Ascending aorta (tissue), 2 donors: ENCODE results near the gene MRPL10. TPM values are rescaled to one million over a fixed set of nuclear protein-coding genes. Genes with fewer than 3 reads are reported as not detected.

Experiments used
- DNase-seq, 2 donors: peaks; one replicate each; pipeline ENCODE4 v3.0.0-alpha.2; 2019; ENCODE audit warnings: low spot score in 2 of 2
- H3K27ac ChIP-seq, 2 donors: fragments of 200-600 bp; sonication (generic); one replicate each; pipeline ENCODE4 v1.5.1; 2016 to 2017; ENCODE audit warnings: mild to moderate bottlenecking in 1 of 2
- H3K27me3 ChIP-seq: fragments of 200-600 bp; sonication (generic); one replicate; pipeline ENCODE4 v1.5.1; 2017
- H3K36me3 ChIP-seq, 2 donors: fragments of 200-600 bp; sonication (generic); one replicate each; pipeline ENCODE4 v1.5.1; 2016
- H3K4me1 ChIP-seq, 2 donors: fragments of 200-600 bp; sonication (generic); one replicate each; pipeline ENCODE4 v1.5.1; 2016 to 2017; ENCODE audit warnings: mild to moderate bottlenecking in 1 of 2
- H3K4me3 ChIP-seq, 2 donors: fragments of 200-600 bp; sonication (generic); one replicate each; pipeline ENCODE4 v1.5.1; 2016 to 2017; ENCODE audit warnings: mild to moderate bottlenecking in 1 of 2
- H3K9me3 ChIP-seq, 2 donors: fragments of 200-600 bp; sonication (generic); one replicate each; pipeline ENCODE4 v1.5.1; 2016
- intact Hi-C: fragments of 100-400 bp; cut with DNase I; formaldehyde crosslinking; loops from one replicate; pipeline ENCODE4 v1.15.1; 2023
- total RNA-seq: library from RNA; depleted of rRNA; stranded (reverse); fragments of >200 nt; gene quantifications from one replicate; pipeline ENCODE4 v1.1.0, GENCODE V29; 2016
- TF ChIP-seq, protein P1 (sequence below), 3 experiments: fragments of 200-600 bp in 2 of 3; fragments of 450-650 bp in 1 of 3; sonication (generic) in 2 of 3; IDR thresholded peaks; one replicate each; pipeline ENCODE4 v1.5.1; 2016 to 2019; ENCODE audit warnings: antibody characterized with exemption in 3 of 3, mild to moderate bottlenecking in 1 of 3, moderate library complexity in 1 of 3

MRPL10 gene
- total RNA-seq, 1 donor from 2014 or later, result 13.7 TPM

- intact Hi-C loops, result no loop called here
- no peak for DNase-seq
- Histone ChIP-seq H3K27ac (no peak overlapping the region), H3K36me3 (peaks cover 44 to 59% of the 10 kb centered on the region in 2 donors), H3K27me3 (no peaks in the 10 kb centered on the region), H3K4me1 (peaks cover 5 to 12% of the 10 kb centered on the region in 2 donors), H3K9me3 (no peaks in the 10 kb centered on the region), H3K4me3 (no peak overlapping the region)
- TF ChIP-seq, protein P1, sequence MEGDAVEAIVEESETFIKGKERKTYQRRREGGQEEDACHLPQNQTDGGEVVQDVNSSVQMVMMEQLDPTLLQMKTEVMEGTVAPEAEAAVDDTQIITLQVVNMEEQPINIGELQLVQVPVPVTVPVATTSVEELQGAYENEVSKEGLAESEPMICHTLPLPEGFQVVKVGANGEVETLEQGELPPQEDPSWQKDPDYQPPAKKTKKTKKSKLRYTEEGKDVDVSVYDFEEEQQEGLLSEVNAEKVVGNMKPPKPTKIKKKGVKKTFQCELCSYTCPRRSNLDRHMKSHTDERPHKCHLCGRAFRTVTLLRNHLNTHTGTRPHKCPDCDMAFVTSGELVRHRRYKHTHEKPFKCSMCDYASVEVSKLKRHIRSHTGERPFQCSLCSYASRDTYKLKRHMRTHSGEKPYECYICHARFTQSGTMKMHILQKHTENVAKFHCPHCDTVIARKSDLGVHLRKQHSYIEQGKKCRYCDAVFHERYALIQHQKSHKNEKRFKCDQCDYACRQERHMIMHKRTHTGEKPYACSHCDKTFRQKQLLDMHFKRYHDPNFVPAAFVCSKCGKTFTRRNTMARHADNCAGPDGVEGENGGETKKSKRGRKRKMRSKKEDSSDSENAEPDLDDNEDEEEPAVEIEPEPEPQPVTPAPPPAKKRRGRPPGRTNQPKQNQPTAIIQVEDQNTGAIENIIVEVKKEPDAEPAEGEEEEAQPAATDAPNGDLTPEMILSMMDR (IDR thresholded peaks at IDR 0.05), result no peak
Observed at GRCh38 chr17:47819475-47819874, 11.9 kb downstream of the MRPL10 start.

DNA sequence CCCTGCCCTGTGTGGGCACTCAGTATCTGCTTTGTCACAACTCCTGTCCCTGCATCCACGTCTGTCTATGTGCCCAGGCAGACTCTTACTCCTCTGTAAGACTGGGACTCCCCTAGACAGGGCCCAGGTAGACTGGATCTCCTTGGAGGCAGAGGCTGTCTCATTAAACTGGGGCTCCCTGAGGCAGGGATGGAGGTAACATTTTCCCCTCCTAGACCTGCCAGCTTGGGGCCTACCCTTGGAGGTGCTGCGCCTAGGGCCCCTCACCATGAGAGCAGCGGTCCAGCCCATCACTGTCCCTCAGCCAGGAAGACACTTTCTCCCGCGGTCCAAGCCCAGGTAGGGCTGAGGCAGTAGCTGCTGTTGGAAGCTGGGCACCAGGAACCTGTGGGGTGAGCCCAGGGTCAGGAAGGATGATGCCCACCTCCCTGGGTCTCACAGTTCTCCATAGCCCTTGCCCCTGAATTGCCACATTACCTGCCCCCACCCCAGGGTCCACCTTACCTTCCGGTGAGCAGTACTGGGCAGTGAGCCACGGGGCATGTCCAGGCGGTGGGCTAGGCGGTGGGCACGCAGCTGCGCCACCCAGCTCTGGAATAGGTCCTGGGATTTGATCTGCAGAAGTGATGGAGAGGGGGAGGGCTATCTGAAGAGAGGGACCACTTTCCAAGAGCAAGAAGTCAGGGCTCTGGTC, 13.2 kb downstream of the MRPL10 start:
- intact Hi-C loops, result no loop called here
- TF ChIP-seq, protein P1 (IDR thresholded peaks at IDR 0.05), result no peak
- DNase-seq, result no peak
- no peaks in the 10 kb centered on the region for H3K9me3 ChIP-seq
- H3K4me1 ChIP-seq, result peaks cover 5 to 12% of the 10 kb centered on the region in 2 donors
- no peaks in the 10 kb centered on the region for H3K27me3 ChIP-seq
- peaks cover 32 to 60% of the 10 kb centered on the region in 2 donors for H3K36me3 ChIP-seq
- H3K4me3 ChIP-seq, result no peak overlapping the region
- no peak overlapping the region for H3K27ac ChIP-seq

DNA sequence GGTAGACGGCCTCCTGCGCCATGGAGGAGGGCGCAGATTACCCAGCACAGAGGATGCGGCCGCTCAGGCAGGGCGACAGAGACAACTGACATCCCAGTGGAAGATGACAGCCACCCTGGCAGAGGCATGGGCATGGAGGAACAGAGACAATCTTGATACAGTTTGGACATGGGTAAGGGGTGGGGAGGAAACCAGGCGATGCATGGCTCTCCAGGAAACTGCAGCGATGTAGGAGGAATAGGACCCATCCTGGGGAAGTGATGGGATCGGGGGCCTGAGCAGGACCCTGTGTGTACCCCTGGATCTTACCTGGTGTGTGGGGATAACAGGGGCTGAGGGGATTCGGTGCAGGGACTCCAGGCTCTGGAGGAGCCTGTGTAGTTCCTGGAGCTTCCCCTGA, 14.4 kb downstream of the MRPL10 start:
- Histone ChIP-seq H3K9me3 (no peaks in the 10 kb centered on the region), H3K27ac (no peak overlapping the region), H3K4me1 (peaks cover under 1 to 8% of the 10 kb centered on the region in 2 donors), H3K36me3 (peaks cover 32 to 68% of the 10 kb centered on the region in 2 donors), H3K4me3 (no peak overlapping the region), H3K27me3 (no peaks in the 10 kb centered on the region)
- TF ChIP-seq, protein P1 (IDR thresholded peaks at IDR 0.05), result no peak
- no peak for DNase-seq
- intact Hi-C loops, result no loop called here

- H3K9me3 ChIP-seq, result no peaks in the 10 kb centered on the region
- TF ChIP-seq, protein P1 (IDR thresholded peaks at IDR 0.05), result no peak
- H3K36me3 ChIP-seq, result peaks cover 32 to 68% of the 10 kb centered on the region in 2 donors
- no peak for DNase-seq
- no peak overlapping the region for H3K27ac ChIP-seq
- H3K4me1 ChIP-seq, result peaks cover 0 to 6% of the 10 kb centered on the region in 2 donors
- H3K27me3 ChIP-seq, result no peaks in the 10 kb centered on the region
- intact Hi-C loops, result no loop called here
- no peak overlapping the region for H3K4me3 ChIP-seq
Observed at GRCh38 chr17:47816111-47816735, 15.1 kb downstream of the MRPL10 start.

DNA sequence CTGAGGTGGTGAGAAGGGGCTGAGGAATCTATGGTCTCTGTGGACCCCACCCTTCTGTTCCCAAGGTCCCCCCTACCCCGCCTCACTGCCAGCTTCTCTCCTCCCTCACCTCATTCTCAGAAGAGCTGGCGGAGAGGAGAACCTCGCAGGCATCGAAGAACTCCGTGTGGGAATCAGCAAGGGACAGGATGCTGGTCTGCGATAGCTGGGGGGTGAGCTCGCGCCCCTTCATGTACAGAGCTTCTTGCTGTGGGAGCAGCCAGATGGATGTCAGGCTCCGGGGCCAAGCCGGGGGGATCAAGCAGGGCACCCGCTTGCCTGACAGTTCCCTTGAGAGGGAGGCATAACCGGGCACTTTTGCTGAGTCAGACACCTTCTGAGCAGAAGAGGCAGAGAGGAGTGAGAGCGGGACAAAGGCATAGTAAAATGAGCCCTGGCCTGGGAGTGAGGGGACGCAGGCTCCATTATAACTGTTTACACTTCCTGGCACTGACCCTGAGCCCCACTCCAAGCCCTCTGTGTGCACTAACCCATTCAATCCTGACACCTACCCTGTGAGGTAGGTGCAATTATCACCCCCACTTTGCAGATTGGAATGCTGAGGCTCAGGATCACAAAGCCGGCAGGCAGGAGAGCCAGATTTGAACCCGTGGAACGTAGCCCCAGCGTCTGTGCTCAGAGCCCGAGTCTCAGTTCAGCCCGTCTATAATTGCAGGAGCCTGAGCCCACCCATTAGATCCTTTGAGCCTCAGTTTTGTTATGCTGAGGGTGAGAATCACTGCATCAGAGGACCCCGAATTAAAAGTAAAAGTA, 16.0 kb downstream of the MRPL10 start:
- H3K27ac ChIP-seq, result no peak overlapping the region
- no peak for DNase-seq
- no peak overlapping the region for H3K4me3 ChIP-seq
- intact Hi-C loops, result no loop called here
- H3K9me3 ChIP-seq, result no peaks in the 10 kb centered on the region
- H3K4me1 ChIP-seq, result peaks cover 0 to 3% of the 10 kb centered on the region in 2 donors
- H3K27me3 ChIP-seq, result no peaks in the 10 kb centered on the region
- peaks cover 32 to 68% of the 10 kb centered on the region in 2 donors for H3K36me3 ChIP-seq
- TF ChIP-seq, protein P1 (IDR thresholded peaks at IDR 0.05), result no peak
